H1 (cell line): ENCODE results near the gene CHD1L. TPM values are rescaled to one million over a fixed set of nuclear protein-coding genes. Genes with fewer than 3 reads are reported as not detected.

Experiments used
- EZH2 ChIP-seq: fragments of 200-600 bp; sonication (generic); IDR thresholded peaks from 2 replicates; pipeline ENCODE4 v1.7.1; 2012; ENCODE audit warnings: low read depth, mild to moderate bottlenecking, moderate library complexity, low read length, inconsistent platforms; ENCODE audit not compliant: severe bottlenecking
- HDAC2 ChIP-seq, 2 experiments: fragments of 300-600 bp in 1 of 2; sonication (generic) in 1 of 2; IDR thresholded peaks; 2 replicates each; pipeline ENCODE4 v1.6.1; 2011 to 2012; ENCODE audit warnings: low read depth in 2 of 2, low read length in 2 of 2, mild to moderate bottlenecking in 2 of 2, moderate library complexity in 2 of 2, borderline replicate concordance in 1 of 2, inconsistent platforms in 1 of 2
- JUN ChIP-seq: IDR thresholded peaks from 2 replicates; pipeline ENCODE4 v1.6.1; 2011; ENCODE audit warnings: low read depth, mild to moderate bottlenecking, improper control_type of control experiment, low read length
- JUND ChIP-seq: IDR thresholded peaks from 2 replicates; pipeline ENCODE4 v1.6.1; 2011; ENCODE audit warnings: mild to moderate bottlenecking, improper control_type of control experiment, low read length
- KDM5A ChIP-seq: fragments of 200-600 bp; IDR thresholded peaks from 2 replicates; pipeline ENCODE4 v1.7.1; 2012; ENCODE audit warnings: mild to moderate bottlenecking, low read length, inconsistent platforms, mixed read lengths
- POLR2AphosphoS5 ChIP-seq: IDR thresholded peaks from 2 replicates; pipeline ENCODE4 v1.6.1; 2011; ENCODE audit warnings: low read depth, low read length
- SIN3A ChIP-seq, 2 experiments: IDR thresholded peaks in 1 of 2; conservative IDR thresholded peaks in 1 of 2; 2 replicates each; pipeline ENCODE4 v1.6.1; 2011 to 2012; ENCODE audit warnings: low read length in 2 of 2, improper control_type of control experiment in 1 of 2, low read depth in 1 of 2, mild to moderate bottlenecking in 1 of 2
- SIRT6 ChIP-seq: IDR thresholded peaks from one replicate; pipeline ENCODE4 v1.7.1; 2012; ENCODE audit warnings: low read length, inconsistent platforms
- YY1 ChIP-seq: IDR thresholded peaks from 2 replicates; pipeline ENCODE4 v1.6.1; 2011; ENCODE audit warnings: low read depth, mild to moderate bottlenecking, low read length
- polyA plus RNA-seq, 7 experiments: library from polyadenylated mRNA; depleted of rRNA in 3 of 7; stranded (reverse) in 5 of 7; unstranded in 2 of 7; fragments of >200 nt in 5 of 7; fragments of 200-250 nt in 2 of 7; gene quantifications; 1 replicate in 5 of 7; 2 replicates in 1 of 7; 4 replicates in 1 of 7; pipeline versions ENCODE4 v1.2.1 to v1.2.3, GENCODE V29; 2011 to 2013; ENCODE audit warnings: missing spikeins in 2 of 7, mixed read lengths in 2 of 7
- total RNA-seq: library from RNA; stranded (reverse); fragmentation: NEBNext Ultra II Directional; extraction: Animal tissue kit (Norgen Biotek cat#: 25700); gene quantifications from 2 replicates; pipeline ENCODE4 v1.2.1, GENCODE V29; 2021

The CHD1L gene
- total and polyA plus RNA-seq, 2 of the 8 experiments (the other 6 are each of a cell fraction or from before 2014, with no cell fraction given), result 20.2 to 51.2 TPM

GRCh38 chr1:147213271-147213670 lies 29.2 kb upstream of the CHD1L start (continued):
- TF ChIP-seq SIRT6 (no peak), YY1 (no peak), POLR2AphosphoS5 (no peak), JUND (no peak), EZH2 (no peak), SIN3A (conservative IDR thresholded peaks at IDR 0.05 in 1 of 2, IDR thresholded peaks at IDR 0.05 in 1 of 2; ENCODE audit: low read depth in 1 of 2, low read length in 2 of 2) (no peak), KDM5A (no peak), JUN (no peak), HDAC2 (IDR thresholded peaks at IDR 0.05; ENCODE audit: borderline replicate concordance in 1 of 2, low read depth in 2 of 2, low read length in 2 of 2) (no peak)
